HCT116 (cell line): ENCODE results near the gene GGT6. TPM values are rescaled to one million over a fixed set of nuclear protein-coding genes. Genes with fewer than 3 reads are reported as not detected.

ENCODE experiments used
- ATAC-seq: fragments of 200-7000 bp; cut with Tn5 transposase; 2 replicates; pipeline ENCODE4 v1.9.1; 2020; ENCODE audit warnings: mild to moderate bottlenecking, moderate library complexity
- BruUV-seq: library from RNA; stranded (reverse); fragments of 400-500 nt; replicated peaks from 2 replicates; lab custom pipeline; 2021; lab: Mats Ljungman, UMichigan
- CTCF ChIA-PET: fragments of 300-600 bp; sonication (Branson Sonifier 250); formaldehyde crosslinking; loops from one replicate; lab custom pipeline; 2021; ENCODE audit warnings: antibody characterized with exemption; lab: Charles Lee
- POLR2A ChIA-PET: fragments of 300-600, 350-600 bp; sonication (Branson Sonifier 250); formaldehyde crosslinking; loops from one replicate; lab custom pipeline; 2021; ENCODE audit warnings: antibody characterized with exemption; lab: Charles Lee
- RAD21 ChIA-PET, 2 experiments: fragments of 300-600 bp; sonication (Branson Sonifier 250); formaldehyde crosslinking; loops; one replicate each; lab custom pipeline; 2023; ENCODE audit warnings: low total read pairs in 2 of 2; ENCODE audit not compliant: uncharacterized antibody in 2 of 2, unreplicated experiment in 2 of 2, low non-redundant PET in 1 of 2; lab: Charles Lee
- DNase-seq: peaks from one replicate; pipeline ENCODE4 v3.0.0-alpha.2; 2010; ENCODE audit warnings: low read depth, low spot score
- H2AFZ ChIP-seq: fragments of 200-600 bp; shearing (Covaris generic), sonication (generic); 2 replicates; pipeline ENCODE4 v1.6.1; 2017; ENCODE audit warnings: low read depth, mixed run types, mixed read lengths, antibody characterized with exemption, low read length; ENCODE audit not compliant: poor library complexity, severe bottlenecking
- H3K27ac ChIP-seq: 2 replicates; pipeline ENCODE4 v1.5.1; 2012; ENCODE audit warnings: low read depth, low read length
- H3K27me3 ChIP-seq: fragments of 200-600 bp; sonication (generic); 2 replicates; pipeline ENCODE4 v1.6.1; 2016; ENCODE audit warnings: mixed run types, low read length, mixed read lengths; ENCODE audit not compliant: insufficient read depth
- H3K36me3 ChIP-seq, 2 experiments: fragments of 200-500 bp in 1 of 2; fragments of 200-600 bp in 1 of 2; sonication (Bioruptor generic) in 1 of 2; sonication (generic) in 1 of 2; 2 replicates each; pipeline versions ENCODE4 v1.5.1 to v1.6.1; 2014 to 2016; ENCODE audit warnings: low read length in 2 of 2, inconsistent platforms in 1 of 2, mixed read lengths in 1 of 2, mixed run types in 1 of 2; ENCODE audit not compliant: insufficient read depth in 2 of 2, control insufficient read depth in 1 of 2
- H3K4me1 ChIP-seq, 2 experiments: fragments of 200-600 bp in 1 of 2; sonication (generic) in 1 of 2; 2 replicates each; pipeline versions ENCODE4 v1.5.1 to v1.6.1; 2012 to 2017; ENCODE audit warnings: low read length in 2 of 2, inconsistent platforms in 1 of 2, mild to moderate bottlenecking in 1 of 2, mixed read lengths in 1 of 2, mixed run types in 1 of 2, moderate library complexity in 1 of 2; ENCODE audit not compliant: insufficient read depth in 2 of 2, control insufficient read depth in 1 of 2
- H3K4me2 ChIP-seq: fragments of 200-600 bp; sonication (generic); 2 replicates; pipeline ENCODE4 v1.6.1; 2017; ENCODE audit warnings: mixed run types, low read length, mixed read lengths
- H3K4me3 ChIP-seq, 2 experiments: fragments of 200-600 bp in 1 of 2; sonication (generic) in 1 of 2; replicated peaks in 1 of 2; 2 replicates each; pipeline ENCODE4 v1.5.1; 2011 to 2016; ENCODE audit warnings: low read length in 2 of 2, control low read depth in 1 of 2, low read depth in 1 of 2, mild to moderate bottlenecking in 1 of 2, mixed read lengths in 1 of 2, mixed run types in 1 of 2
- H3K79me2 ChIP-seq: fragments of 200-600 bp; sonication (generic); 2 replicates; pipeline ENCODE4 v1.6.1; 2017; ENCODE audit warnings: mild to moderate bottlenecking, mixed run types, low read length, moderate library complexity, mixed read lengths; ENCODE audit not compliant: insufficient read depth
- H3K9ac ChIP-seq: fragments of 200-600 bp; sonication (generic); 2 replicates; pipeline ENCODE4 v1.6.1; 2016; ENCODE audit warnings: low read length, mixed read lengths
- H3K9me2 ChIP-seq: fragments of 200-600 bp; sonication (generic), shearing (Covaris generic); 2 replicates; pipeline ENCODE4 v1.6.1; 2017; ENCODE audit warnings: mixed run types, mild to moderate bottlenecking, moderate library complexity; ENCODE audit not compliant: insufficient read depth
- H3K9me3 ChIP-seq, 2 experiments: fragments of 200-500 bp in 1 of 2; fragments of 200-600 bp in 1 of 2; sonication (Bioruptor generic) in 1 of 2; sonication (generic) in 1 of 2; 2 replicates each; pipeline ENCODE4 v1.6.1; 2014 to 2017; ENCODE audit warnings: low read length in 2 of 2, mixed read lengths in 2 of 2, inconsistent platforms in 1 of 2, low read depth in 1 of 2, mild to moderate bottlenecking in 1 of 2, mixed run types in 1 of 2, moderate library complexity in 1 of 2; ENCODE audit not compliant: control insufficient read depth in 1 of 2, insufficient read depth in 1 of 2
- H4K20me1 ChIP-seq: fragments of 200-600 bp; sonication (generic), shearing (Covaris generic); 2 replicates; pipeline ENCODE4 v1.6.1; 2017; ENCODE audit warnings: mixed run types, mild to moderate bottlenecking, moderate library complexity; ENCODE audit not compliant: insufficient read depth
- ATF3 ChIP-seq: IDR thresholded peaks from 2 replicates; pipeline ENCODE4 v1.6.1; 2012
- CBX3 ChIP-seq: IDR thresholded peaks from 2 replicates; pipeline ENCODE4 v1.6.1; 2012; ENCODE audit warnings: low read depth
- CTCF ChIP-seq, 3 experiments: fragments of 200-600 bp in 1 of 3; sonication (generic) in 1 of 3; IDR thresholded peaks in 2 of 3; conservative IDR thresholded peaks in 1 of 3; 2 replicates each; pipeline ENCODE4 v1.5.1; 2012 to 2017; ENCODE audit warnings: low read depth in 2 of 3, low read length in 2 of 3, antibody characterized with exemption in 1 of 3, borderline replicate concordance in 1 of 3, control low read depth in 1 of 3, mild to moderate bottlenecking in 1 of 3, mixed read lengths in 1 of 3, mixed run types in 1 of 3, moderate library complexity in 1 of 3; ENCODE audit not compliant: insufficient read depth in 1 of 3
- EGR1 ChIP-seq: IDR thresholded peaks from 2 replicates; pipeline ENCODE4 v1.6.1; 2012; ENCODE audit warnings: low read depth
- ELF1 ChIP-seq: IDR thresholded peaks from 2 replicates; pipeline ENCODE4 v1.6.1; 2012; ENCODE audit warnings: low read depth, borderline replicate concordance
- EZH2 ChIP-seq: fragments of 200-600 bp; sonication (generic); IDR thresholded peaks from 2 replicates; pipeline ENCODE4 v1.6.1; 2017; ENCODE audit warnings: antibody characterized with exemption, mixed run types
- EZH2phosphoT487 ChIP-seq: fragments of 200-600 bp; IDR thresholded peaks from 2 replicates; pipeline ENCODE4 v1.6.1; 2018; ENCODE audit warnings: antibody characterized with exemption, borderline replicate concordance
- FOSL1 ChIP-seq: IDR thresholded peaks from 2 replicates; pipeline ENCODE4 v1.6.1; 2012; ENCODE audit warnings: low read depth
- JUND ChIP-seq: IDR thresholded peaks from 2 replicates; pipeline ENCODE4 v1.6.1; 2012
- MAX ChIP-seq: IDR thresholded peaks from 2 replicates; pipeline ENCODE4 v1.6.1; 2012
- POLR2AphosphoS5 ChIP-seq: IDR thresholded peaks from 2 replicates; pipeline ENCODE4 v1.6.1; 2011; ENCODE audit warnings: mild to moderate bottlenecking, low read depth, low read length, moderate library complexity
- REST ChIP-seq: IDR thresholded peaks from 2 replicates; pipeline ENCODE4 v1.6.1; 2012; ENCODE audit warnings: low read depth
- SIN3A ChIP-seq: IDR thresholded peaks from 2 replicates; pipeline ENCODE4 v1.6.1; 2012; ENCODE audit warnings: low read depth
- SP1 ChIP-seq: IDR thresholded peaks from 2 replicates; pipeline ENCODE4 v1.6.1; 2012; ENCODE audit warnings: low read depth
- TCF7L2 ChIP-seq: IDR thresholded peaks from 2 replicates; pipeline ENCODE4 v1.7.0; 2011; ENCODE audit warnings: borderline replicate concordance, inconsistent platforms; ENCODE audit not compliant: insufficient read depth, insufficient read length; ENCODE audit errors: extremely low read depth
- ZBTB33 ChIP-seq: IDR thresholded peaks from 2 replicates; pipeline ENCODE4 v1.6.1; 2011; ENCODE audit warnings: mild to moderate bottlenecking, low read length, moderate library complexity; ENCODE audit not compliant: insufficient replicate concordance; ENCODE audit errors: extremely low read depth
- ZFX ChIP-seq: fragments of 450-650 bp; IDR thresholded peaks from 2 replicates; pipeline ENCODE4 v1.6.1; 2017
- intact Hi-C: fragments of 100-400 bp; cut with micrococcal nuclease; formaldehyde crosslinking; loops from 2 replicates; pipeline ENCODE4 v1.10.0; 2022
- total RNA-seq: library from RNA; stranded (reverse); gene quantifications from one replicate; pipeline ENCODE4 v1.2.1, GENCODE V29; 2021; ENCODE audit not compliant: unreplicated experiment

Gene GGT6
- total RNA-seq, 1 experiment from 2014 or later: 0.10 TPM

GRCh38 chr17:4550534-4551039, 9.8 kb downstream of the GGT6 start (continued):
- TF ChIP-seq EZH2phosphoT487: no peak
- no peak for TF ChIP-seq EZH2
- TF ChIP-seq CTCF (IDR thresholded peaks at IDR 0.05 in 2 of 3, conservative IDR thresholded peaks at IDR 0.05 in 1 of 3; ENCODE audit: borderline replicate concordance in 1 of 3, insufficient read depth in 1 of 3, low read depth in 2 of 3, low read length in 2 of 3): no peak
- no peak for TF ChIP-seq ZFX

GRCh38 chr17:4549781-4550533, 10.4 kb downstream of the GGT6 start:
- Histone ChIP-seq H3K4me3 (no peak overlapping the region), H3K36me3 (peaks cover 46 to 91% of the 10 kb centered on the region in 2 experiments), H3K79me2 (peaks cover 91% of the 10 kb centered on the region), H3K27ac (no peak overlapping the region), H3K9ac (no peak overlapping the region), H3K4me1 (peaks cover 6 to 14% of the 10 kb centered on the region in 2 experiments; a peak in 2 of 4 replicates), H3K27me3 (no peaks in the 10 kb centered on the region), H2AFZ (no peak overlapping the region), H4K20me1 (peaks cover 3% of the 10 kb centered on the region; the same call in 1 of the 2 replicates), H3K4me2 (no peak overlapping the region), H3K9me2 (no peaks in the 10 kb centered on the region), H3K9me3 (no peaks in the 10 kb centered on the region)
- CTCF ChIA-PET: no interaction called here
- RAD21 ChIA-PET: no interaction called here
- POLR2A ChIA-PET: no interaction called here
- BruUV-seq: no TSS peak
- intact Hi-C loops: no loop called here
- ATAC-seq: no peak
- DNase-seq: no peak
- no peak for TF ChIP-seq TCF7L2
- no peak for TF ChIP-seq EZH2phosphoT487
- no peak for TF ChIP-seq POLR2AphosphoS5
- TF ChIP-seq SIN3A: no peak
- TF ChIP-seq REST: no peak
- TF ChIP-seq JUND: no peak
- TF ChIP-seq FOSL1: no peak
- no peak for TF ChIP-seq ATF3
- TF ChIP-seq ZBTB33: no peak
- TF ChIP-seq ELF1: no peak
- TF ChIP-seq ZFX: no peak
- TF ChIP-seq EGR1: no peak
- no peak for TF ChIP-seq CBX3
- no peak for TF ChIP-seq SP1
- no peak for TF ChIP-seq MAX
